ENCODE measurements around the gene CPM.

Gene CPM

GRCh38 chr12:68932961-68933893 lies at the start of gene CPM:
TSS of gene CPM (minus strand) at chr12:68933171. CDS start at chr12:68932837, 334 bp downstream.
- ATAC-seq, result peak; percentile 97
- peaks cover 11% of the 10 kb centered on the region for H3K4me1 Mint-ChIP-seq
- H3K9me3 Mint-ChIP-seq, result no peaks in the 10 kb centered on the region
- H3K4me3 Mint-ChIP-seq, result peak within 1 kb of the TSS; percentile 86
- H3K27me3 Mint-ChIP-seq, result peaks cover 15% of the 10 kb centered on the region
- H3K27ac Mint-ChIP-seq, result peak within 1 kb of the TSS; percentile 70
- no peaks in the 10 kb centered on the region for H3K36me3 Mint-ChIP-seq

GRCh38 chr12:68981516-68981915 lies 48.5 kb upstream of the CPM start:
- no peak for ATAC-seq
- H3K9me3 Mint-ChIP-seq, result peaks cover 4% of the 10 kb centered on the region
- no peak overlapping the region for H3K27ac Mint-ChIP-seq
- H3K36me3 Mint-ChIP-seq, result no peaks in the 10 kb centered on the region
- peaks cover 7% of the 10 kb centered on the region for H3K4me1 Mint-ChIP-seq
- no peak overlapping the region for H3K4me3 Mint-ChIP-seq
- peaks cover 12% of the 10 kb centered on the region for H3K27me3 Mint-ChIP-seq

- H3K27ac Mint-ChIP-seq, result no peak overlapping the region
Observed at GRCh38 chr12:68980476-68981212, 47.7 kb upstream of the CPM start.

GRCh38 chr12:68978678-68979077 lies 45.7 kb upstream of the CPM start:
- H3K27ac Mint-ChIP-seq, result peak overlapping the region; percentile 18
- ATAC-seq, result no peak
- peaks cover 7% of the 10 kb centered on the region for H3K4me1 Mint-ChIP-seq
- H3K9me3 Mint-ChIP-seq, result peaks cover 4% of the 10 kb centered on the region
- no peak overlapping the region for H3K4me3 Mint-ChIP-seq
- peaks cover 12% of the 10 kb centered on the region for H3K27me3 Mint-ChIP-seq
- no peaks in the 10 kb centered on the region for H3K36me3 Mint-ChIP-seq

More at GRCh38 chr12:68980476-68981212, 47.7 kb upstream of the CPM start:
- no peak overlapping the region for H3K4me3 Mint-ChIP-seq
- no peak for ATAC-seq
- H3K36me3 Mint-ChIP-seq, result no peaks in the 10 kb centered on the region
- H3K27me3 Mint-ChIP-seq, result peaks cover 12% of the 10 kb centered on the region
- H3K4me1 Mint-ChIP-seq, result peaks cover 7% of the 10 kb centered on the region
- peaks cover 4% of the 10 kb centered on the region for H3K9me3 Mint-ChIP-seq

GRCh38 chr12:68977909-68978610 lies 45.1 kb upstream of the CPM start:
- ATAC-seq, result no peak
- Mint-ChIP-seq H3K4me3 (no peak overlapping the region), H3K9me3 (peaks cover 4% of the 10 kb centered on the region), H3K36me3 (no peaks in the 10 kb centered on the region), H3K4me1 (peaks cover 7% of the 10 kb centered on the region), H3K27ac (peak overlapping the region; percentile 18), H3K27me3 (peaks cover 12% of the 10 kb centered on the region)

- ATAC-seq, result no peak
- Mint-ChIP-seq H3K36me3 (no peaks in the 10 kb centered on the region), H3K27me3 (peaks cover 12% of the 10 kb centered on the region)
Observed at GRCh38 chr12:68977335-68977734, 44.4 kb upstream of the CPM start.

GRCh38 chr12:68976395-68976841 lies 43.4 kb upstream of the CPM start:
- no peaks in the 10 kb centered on the region for H3K36me3 Mint-ChIP-seq
- H3K4me3 Mint-ChIP-seq, result no peak overlapping the region
- no peak for ATAC-seq
- no peak overlapping the region for H3K27ac Mint-ChIP-seq
- H3K9me3 Mint-ChIP-seq, result no peaks in the 10 kb centered on the region
- H3K4me1 Mint-ChIP-seq, result peaks cover 13% of the 10 kb centered on the region
- H3K27me3 Mint-ChIP-seq, result peaks cover 12% of the 10 kb centered on the region

More at GRCh38 chr12:68977335-68977734, 44.4 kb upstream of the CPM start:
- Mint-ChIP-seq H3K4me3 (no peak overlapping the region), H3K4me1 (peaks cover 13% of the 10 kb centered on the region), H3K27ac (no peak overlapping the region), H3K9me3 (no peaks in the 10 kb centered on the region)

GRCh38 chr12:68975811-68976210 lies 42.8 kb upstream of the CPM start:
- Mint-ChIP-seq H3K4me3 (no peak overlapping the region), H3K36me3 (no peaks in the 10 kb centered on the region), H3K27ac (no peak overlapping the region), H3K27me3 (peaks cover 9% of the 10 kb centered on the region), H3K9me3 (no peaks in the 10 kb centered on the region), H3K4me1 (peaks cover 13% of the 10 kb centered on the region)
- no peak for ATAC-seq

- Mint-ChIP-seq H3K27ac (no peak overlapping the region), H3K4me3 (no peak overlapping the region), H3K36me3 (no peaks in the 10 kb centered on the region), H3K4me1 (peaks cover 6% of the 10 kb centered on the region), H3K9me3 (no peaks in the 10 kb centered on the region), H3K27me3 (no peaks in the 10 kb centered on the region)
- ATAC-seq, result no peak
Observed at GRCh38 chr12:68972595-68972994, 39.6 kb upstream of the CPM start.

GRCh38 chr12:68971404-68971803 lies 38.4 kb upstream of the CPM start:
- Mint-ChIP-seq H3K27ac (no peak overlapping the region), H3K27me3 (no peaks in the 10 kb centered on the region), H3K9me3 (no peaks in the 10 kb centered on the region), H3K4me3 (no peak overlapping the region), H3K36me3 (no peaks in the 10 kb centered on the region), H3K4me1 (peaks cover 6% of the 10 kb centered on the region)
- ATAC-seq, result no peak

- H3K4me3 Mint-ChIP-seq, result no peak overlapping the region
- H3K27me3 Mint-ChIP-seq, result no peaks in the 10 kb centered on the region
- ATAC-seq, result no peak
- no peaks in the 10 kb centered on the region for H3K36me3 Mint-ChIP-seq
- no peaks in the 10 kb centered on the region for H3K9me3 Mint-ChIP-seq
- no peak overlapping the region for H3K27ac Mint-ChIP-seq
- peaks cover 6% of the 10 kb centered on the region for H3K4me1 Mint-ChIP-seq
Observed at GRCh38 chr12:68970951-68971350, 38.0 kb upstream of the CPM start.

- no peak for ATAC-seq
- Mint-ChIP-seq H3K4me3 (no peak overlapping the region), H3K4me1 (peaks cover 6% of the 10 kb centered on the region), H3K36me3 (no peaks in the 10 kb centered on the region), H3K9me3 (no peaks in the 10 kb centered on the region), H3K27me3 (no peaks in the 10 kb centered on the region), H3K27ac (no peak overlapping the region)
Observed at GRCh38 chr12:68970306-68970705, 37.3 kb upstream of the CPM start.

GRCh38 chr12:68967046-68967445 lies 34.1 kb upstream of the CPM start:
- no peak for ATAC-seq
- no peaks in the 10 kb centered on the region for H3K9me3 Mint-ChIP-seq
- H3K27ac Mint-ChIP-seq, result no peak overlapping the region
- peaks cover 9% of the 10 kb centered on the region for H3K4me1 Mint-ChIP-seq
- H3K4me3 Mint-ChIP-seq, result no peak overlapping the region
- H3K36me3 Mint-ChIP-seq, result no peaks in the 10 kb centered on the region
- H3K27me3 Mint-ChIP-seq, result no peaks in the 10 kb centered on the region

- ATAC-seq, result no peak
- Mint-ChIP-seq H3K9me3 (no peaks in the 10 kb centered on the region), H3K27me3 (no peaks in the 10 kb centered on the region), H3K27ac (no peak overlapping the region), H3K4me3 (no peak overlapping the region), H3K4me1 (peaks cover 18% of the 10 kb centered on the region), H3K36me3 (no peaks in the 10 kb centered on the region)
Observed at GRCh38 chr12:68963856-68964745, 31.1 kb upstream of the CPM start.
